ENCODE data around the gene RMRP.

Gene RMRP

GRCh38 chr9:35657546-35658136, at the start of gene RMRP:
RMRP (minus strand) TSS chr9:35658019.
- peaks cover 7 to 8% of the 10 kb centered on the region in 2 donors for H3K36me3 ChIP-seq (ENCODE audit: control insufficient read depth in 1 of 2, insufficient read depth in 2 of 2, low read length in 2 of 2)
- H3K27ac ChIP-seq (ENCODE audit: low read depth, low read length) = peak within 1 kb of the TSS; percentile 99
- no peaks in the 10 kb centered on the region for H3K27me3 ChIP-seq (ENCODE audit: control insufficient read depth in 1 of 2, insufficient read depth in 2 of 2, low read length in 2 of 2)
- peaks cover 29 to 37% of the 10 kb centered on the region in 2 donors for H3K4me1 ChIP-seq (ENCODE audit: control insufficient read depth in 1 of 2, insufficient read depth in 2 of 2, low read length in 2 of 2)
- H3K9me3 ChIP-seq (ENCODE audit: control insufficient read depth in 1 of 2, low read length in 2 of 2) = no peaks in the 10 kb centered on the region
- H3K4me3 ChIP-seq (ENCODE audit: low read depth in 1 of 2, low read length in 2 of 2) = peak within 1 kb of the TSS; percentile 77 to 89
- peak within 1 kb of the TSS; percentile 81 to 86 for H3K9ac ChIP-seq (ENCODE audit: low read depth in 1 of 2, low read length in 2 of 2)

- H3K4me1 ChIP-seq (ENCODE audit: control insufficient read depth in 1 of 2, insufficient read depth in 2 of 2, low read length in 2 of 2) = no peaks in the 10 kb centered on the region
- no peaks in the 10 kb centered on the region for H3K27me3 ChIP-seq (ENCODE audit: control insufficient read depth in 1 of 2, insufficient read depth in 2 of 2, low read length in 2 of 2)
- no peak overlapping the region for H3K4me3 ChIP-seq (ENCODE audit: low read depth in 1 of 2, low read length in 2 of 2)
- H3K9me3 ChIP-seq (ENCODE audit: control insufficient read depth in 1 of 2, low read length in 2 of 2) = no peaks in the 10 kb centered on the region
- H3K27ac ChIP-seq (ENCODE audit: low read depth, low read length) = no peak overlapping the region
- no peak overlapping the region for H3K9ac ChIP-seq (ENCODE audit: low read depth in 1 of 2, low read length in 2 of 2)
- peaks cover 79 to 96% of the 10 kb centered on the region in 2 donors for H3K36me3 ChIP-seq (ENCODE audit: control insufficient read depth in 1 of 2, insufficient read depth in 2 of 2, low read length in 2 of 2)
These were observed 49.1 kb upstream of the RMRP start for GRCh38 chr9:35706951-35707350.

- peaks cover 77 to 96% of the 10 kb centered on the region in 2 donors for H3K36me3 ChIP-seq (ENCODE audit: control insufficient read depth in 1 of 2, insufficient read depth in 2 of 2, low read length in 2 of 2)
- H3K4me1 ChIP-seq (ENCODE audit: control insufficient read depth in 1 of 2, insufficient read depth in 2 of 2, low read length in 2 of 2) = no peaks in the 10 kb centered on the region
- H3K9ac ChIP-seq (ENCODE audit: low read depth in 1 of 2, low read length in 2 of 2) = no peak overlapping the region
- no peak overlapping the region for H3K4me3 ChIP-seq (ENCODE audit: low read depth in 1 of 2, low read length in 2 of 2)
- no peaks in the 10 kb centered on the region for H3K9me3 ChIP-seq (ENCODE audit: control insufficient read depth in 1 of 2, low read length in 2 of 2)
- H3K27me3 ChIP-seq (ENCODE audit: control insufficient read depth in 1 of 2, insufficient read depth in 2 of 2, low read length in 2 of 2) = no peaks in the 10 kb centered on the region
- no peak overlapping the region for H3K27ac ChIP-seq (ENCODE audit: low read depth, low read length)
These were observed 48.1 kb upstream of the RMRP start for GRCh38 chr9:35705836-35706430.

- Histone ChIP-seq H3K36me3 (ENCODE audit: control insufficient read depth in 1 of 2, insufficient read depth in 2 of 2, low read length in 2 of 2) (peaks cover 77 to 96% of the 10 kb centered on the region in 2 donors), H3K27ac (ENCODE audit: low read depth, low read length) (no peak overlapping the region)
These were observed 47.6 kb upstream of the RMRP start for GRCh38 chr9:35705372-35705771.

DNA sequence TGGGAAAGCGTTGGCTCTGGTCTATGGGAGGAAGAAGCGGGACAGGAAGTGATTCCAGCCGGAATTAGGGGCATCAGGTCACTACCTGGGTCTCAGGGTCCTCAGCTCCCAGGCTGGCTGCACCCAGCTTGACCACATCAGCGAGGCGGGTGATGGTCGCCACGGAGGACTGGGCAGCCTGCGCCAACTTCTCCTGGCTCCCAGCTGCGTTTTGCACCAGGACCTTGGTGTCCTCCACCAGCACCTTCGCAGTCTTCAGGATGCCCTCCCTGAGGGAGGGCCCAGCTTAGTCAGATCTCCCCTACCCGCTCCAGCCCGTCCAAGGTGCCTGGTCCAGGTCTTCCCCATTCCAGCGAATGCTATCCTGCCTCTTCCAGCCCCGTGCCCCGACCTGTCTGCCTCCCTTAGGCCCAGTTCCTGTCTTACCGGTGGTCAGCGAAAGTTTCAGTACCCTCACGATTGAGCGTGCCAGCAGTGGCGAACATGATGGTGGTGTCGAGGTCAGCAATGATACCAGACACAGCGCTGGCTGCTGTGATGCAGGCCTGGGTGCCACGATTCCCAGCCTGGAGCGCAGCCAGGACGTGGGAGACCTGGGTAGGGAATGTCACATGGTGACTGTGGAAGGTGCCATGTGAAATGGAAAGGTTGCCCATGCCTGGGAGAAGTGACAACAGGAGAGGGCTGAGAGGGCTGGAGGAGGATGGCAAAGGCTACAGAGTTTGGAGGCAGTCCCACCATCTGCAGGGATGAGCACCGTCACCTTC, 46.3 kb upstream of the RMRP start:
- H3K9ac ChIP-seq (ENCODE audit: low read depth in 1 of 2, low read length in 2 of 2) = no peak overlapping the region
- H3K9me3 ChIP-seq (ENCODE audit: control insufficient read depth in 1 of 2, low read length in 2 of 2) = no peaks in the 10 kb centered on the region
- no peaks in the 10 kb centered on the region for H3K4me1 ChIP-seq (ENCODE audit: control insufficient read depth in 1 of 2, insufficient read depth in 2 of 2, low read length in 2 of 2)
- H3K27ac ChIP-seq (ENCODE audit: low read depth, low read length) = no peak overlapping the region
- H3K4me3 ChIP-seq (ENCODE audit: low read depth in 1 of 2, low read length in 2 of 2) = no peak overlapping the region
- no peaks in the 10 kb centered on the region for H3K27me3 ChIP-seq (ENCODE audit: control insufficient read depth in 1 of 2, insufficient read depth in 2 of 2, low read length in 2 of 2)
- H3K36me3 ChIP-seq (ENCODE audit: control insufficient read depth in 1 of 2, insufficient read depth in 2 of 2, low read length in 2 of 2) = peaks cover 87 to 100% of the 10 kb centered on the region in 2 donors

More at GRCh38 chr9:35705372-35705771, 47.6 kb upstream of the RMRP start:
- no peaks in the 10 kb centered on the region for H3K4me1 ChIP-seq (ENCODE audit: control insufficient read depth in 1 of 2, insufficient read depth in 2 of 2, low read length in 2 of 2)
- no peaks in the 10 kb centered on the region for H3K27me3 ChIP-seq (ENCODE audit: control insufficient read depth in 1 of 2, insufficient read depth in 2 of 2, low read length in 2 of 2)
- H3K9ac ChIP-seq (ENCODE audit: low read depth in 1 of 2, low read length in 2 of 2) = no peak overlapping the region
- H3K9me3 ChIP-seq (ENCODE audit: control insufficient read depth in 1 of 2, low read length in 2 of 2) = no peaks in the 10 kb centered on the region
- no peak overlapping the region for H3K4me3 ChIP-seq (ENCODE audit: low read depth in 1 of 2, low read length in 2 of 2)

GRCh38 chr9:35702696-35703095, 44.9 kb upstream of the RMRP start:
- Histone ChIP-seq H3K36me3 (ENCODE audit: control insufficient read depth in 1 of 2, insufficient read depth in 2 of 2, low read length in 2 of 2) (peaks cover 93 to 100% of the 10 kb centered on the region in 2 donors), H3K27me3 (ENCODE audit: control insufficient read depth in 1 of 2, insufficient read depth in 2 of 2, low read length in 2 of 2) (no peaks in the 10 kb centered on the region), H3K27ac (ENCODE audit: low read depth, low read length) (no peak overlapping the region), H3K9me3 (ENCODE audit: control insufficient read depth in 1 of 2, low read length in 2 of 2) (no peaks in the 10 kb centered on the region), H3K4me3 (ENCODE audit: low read depth in 1 of 2, low read length in 2 of 2) (no peak overlapping the region), H3K9ac (ENCODE audit: low read depth in 1 of 2, low read length in 2 of 2) (no peak overlapping the region), H3K4me1 (ENCODE audit: control insufficient read depth in 1 of 2, insufficient read depth in 2 of 2, low read length in 2 of 2) (no peaks in the 10 kb centered on the region)

DNA sequence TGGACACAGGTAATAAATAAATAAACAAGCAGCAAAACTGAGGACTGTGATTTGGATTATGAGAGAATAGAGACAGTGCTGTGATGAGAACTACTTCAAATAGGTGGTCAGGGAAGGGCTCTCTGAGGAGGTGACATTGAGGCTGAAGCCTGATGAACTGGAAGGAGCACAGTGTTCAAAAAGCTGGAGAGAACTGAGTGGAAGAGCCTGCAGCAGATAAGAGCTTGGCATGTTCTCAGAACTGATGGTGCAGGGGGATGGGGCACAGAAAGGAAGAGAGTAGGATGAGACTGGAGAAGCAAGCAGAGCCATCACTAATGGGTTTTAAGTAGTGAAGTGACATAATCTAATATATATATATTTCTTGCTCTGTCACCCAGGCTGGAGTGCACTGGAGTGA, 43.1 kb upstream of the RMRP start:
- peaks cover 87 to 99% of the 10 kb centered on the region in 2 donors for H3K36me3 ChIP-seq (ENCODE audit: control insufficient read depth in 1 of 2, insufficient read depth in 2 of 2, low read length in 2 of 2)

GRCh38 chr9:35700031-35700430, 42.2 kb upstream of the RMRP start:
- H3K4me1 ChIP-seq (ENCODE audit: control insufficient read depth in 1 of 2, insufficient read depth in 2 of 2, low read length in 2 of 2) = peaks cover 12 to 16% of the 10 kb centered on the region in 2 donors
- no peak overlapping the region for H3K27ac ChIP-seq (ENCODE audit: low read depth, low read length)
- no peak overlapping the region for H3K9ac ChIP-seq (ENCODE audit: low read depth in 1 of 2, low read length in 2 of 2)
- H3K36me3 ChIP-seq (ENCODE audit: control insufficient read depth in 1 of 2, insufficient read depth in 2 of 2, low read length in 2 of 2) = peaks cover 79 to 90% of the 10 kb centered on the region in 2 donors
- no peaks in the 10 kb centered on the region for H3K9me3 ChIP-seq (ENCODE audit: control insufficient read depth in 1 of 2, low read length in 2 of 2)
- no peak overlapping the region for H3K4me3 ChIP-seq (ENCODE audit: low read depth in 1 of 2, low read length in 2 of 2)
- H3K27me3 ChIP-seq (ENCODE audit: control insufficient read depth in 1 of 2, insufficient read depth in 2 of 2, low read length in 2 of 2) = no peaks in the 10 kb centered on the region

More for the DNA sequence above, 43.1 kb upstream of the RMRP start:
- Histone ChIP-seq H3K9ac (ENCODE audit: low read depth in 1 of 2, low read length in 2 of 2) (no peak overlapping the region), H3K4me3 (ENCODE audit: low read depth in 1 of 2, low read length in 2 of 2) (no peak overlapping the region), H3K27ac (ENCODE audit: low read depth, low read length) (no peak overlapping the region), H3K9me3 (ENCODE audit: control insufficient read depth in 1 of 2, low read length in 2 of 2) (no peaks in the 10 kb centered on the region), H3K4me1 (ENCODE audit: control insufficient read depth in 1 of 2, insufficient read depth in 2 of 2, low read length in 2 of 2) (peaks cover 8 to 11% of the 10 kb centered on the region in 2 donors), H3K27me3 (ENCODE audit: control insufficient read depth in 1 of 2, insufficient read depth in 2 of 2, low read length in 2 of 2) (no peaks in the 10 kb centered on the region)

DNA sequence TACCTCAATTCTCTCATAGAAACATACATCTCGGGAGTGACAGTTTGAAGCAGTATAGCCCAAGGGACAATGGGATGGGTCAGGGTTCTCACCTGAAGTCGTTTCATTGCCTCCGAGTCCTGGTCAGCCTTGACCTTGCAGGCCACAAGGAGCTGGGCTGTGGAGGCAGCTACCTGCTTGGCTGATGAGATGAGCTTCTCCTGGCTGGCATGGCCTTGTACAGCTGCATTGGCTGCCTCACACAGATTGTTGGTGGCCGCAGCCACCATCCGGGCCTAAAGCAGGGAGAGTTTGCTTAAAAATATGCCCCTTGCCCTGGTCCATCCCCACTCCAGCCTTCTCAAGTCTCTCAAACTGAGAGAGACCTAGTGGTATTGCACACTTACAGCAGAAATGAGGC, 40.4 kb upstream of the RMRP start:
- H3K36me3 ChIP-seq (ENCODE audit: control insufficient read depth in 1 of 2, insufficient read depth in 2 of 2, low read length in 2 of 2) = peaks cover 61 to 72% of the 10 kb centered on the region in 2 donors
- no peak overlapping the region for H3K4me3 ChIP-seq (ENCODE audit: low read depth in 1 of 2, low read length in 2 of 2)
- H3K27me3 ChIP-seq (ENCODE audit: control insufficient read depth in 1 of 2, insufficient read depth in 2 of 2, low read length in 2 of 2) = no peaks in the 10 kb centered on the region
- H3K4me1 ChIP-seq (ENCODE audit: control insufficient read depth in 1 of 2, insufficient read depth in 2 of 2, low read length in 2 of 2) = peaks cover 12 to 16% of the 10 kb centered on the region in 2 donors
- no peak overlapping the region for H3K27ac ChIP-seq (ENCODE audit: low read depth, low read length)
- H3K9me3 ChIP-seq (ENCODE audit: control insufficient read depth in 1 of 2, low read length in 2 of 2) = no peaks in the 10 kb centered on the region
- H3K9ac ChIP-seq (ENCODE audit: low read depth in 1 of 2, low read length in 2 of 2) = no peak overlapping the region

GRCh38 chr9:35697486-35697885, 39.7 kb upstream of the RMRP start:
- Histone ChIP-seq H3K27me3 (ENCODE audit: control insufficient read depth in 1 of 2, insufficient read depth in 2 of 2, low read length in 2 of 2) (no peaks in the 10 kb centered on the region), H3K27ac (ENCODE audit: low read depth, low read length) (no peak overlapping the region), H3K36me3 (ENCODE audit: control insufficient read depth in 1 of 2, insufficient read depth in 2 of 2, low read length in 2 of 2) (peaks cover 55 to 65% of the 10 kb centered on the region in 2 donors)

More at GRCh38 chr9:35697486-35697885, 39.7 kb upstream of the RMRP start:
- Histone ChIP-seq H3K4me1 (ENCODE audit: control insufficient read depth in 1 of 2, insufficient read depth in 2 of 2, low read length in 2 of 2) (peaks cover 12 to 16% of the 10 kb centered on the region in 2 donors), H3K4me3 (ENCODE audit: low read depth in 1 of 2, low read length in 2 of 2) (no peak overlapping the region), H3K9me3 (ENCODE audit: control insufficient read depth in 1 of 2, low read length in 2 of 2) (no peaks in the 10 kb centered on the region), H3K9ac (ENCODE audit: low read depth in 1 of 2, low read length in 2 of 2) (no peak overlapping the region)

Measured in duodenal mucosa (tissue), 2 donors.